GM18907 (cell line): ENCODE results near the gene GMEB2.
"Not testable (repeated sequence)": the region's sequence is repeated elsewhere in the genome, so short reads cannot be mapped to it uniquely, and the experiment has no call there.

Source experiments
- ATAC-seq: cut with Tn5 transposase; IDR thresholded peaks from one replicate; pipeline ENCODE4 v1.9.1; 2021; ENCODE audit warnings: mild to moderate bottlenecking, moderate library complexity; ENCODE audit not compliant: unreplicated experiment

The GMEB2 gene

DNA sequence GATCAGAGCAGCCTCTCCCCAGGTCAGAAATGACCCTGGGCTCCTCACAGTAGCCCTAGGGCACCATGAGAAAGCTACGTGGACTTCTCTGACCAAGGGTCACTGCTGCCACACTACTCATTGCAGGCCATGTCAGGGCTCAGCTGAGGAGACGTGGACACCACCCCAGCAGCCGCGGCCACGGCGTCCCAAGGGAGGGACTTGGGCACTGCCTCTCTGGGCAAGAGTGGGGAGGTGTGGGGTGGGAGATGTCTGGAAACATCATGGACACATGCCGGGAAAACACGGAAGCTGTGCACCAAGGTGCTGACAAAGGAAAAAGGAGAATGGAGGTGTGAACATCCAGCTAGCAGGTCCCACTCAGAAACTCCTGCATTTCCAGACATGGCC, 9.0 kb downstream of the GMEB2 start:
- no peak for ATAC-seq

DNA sequence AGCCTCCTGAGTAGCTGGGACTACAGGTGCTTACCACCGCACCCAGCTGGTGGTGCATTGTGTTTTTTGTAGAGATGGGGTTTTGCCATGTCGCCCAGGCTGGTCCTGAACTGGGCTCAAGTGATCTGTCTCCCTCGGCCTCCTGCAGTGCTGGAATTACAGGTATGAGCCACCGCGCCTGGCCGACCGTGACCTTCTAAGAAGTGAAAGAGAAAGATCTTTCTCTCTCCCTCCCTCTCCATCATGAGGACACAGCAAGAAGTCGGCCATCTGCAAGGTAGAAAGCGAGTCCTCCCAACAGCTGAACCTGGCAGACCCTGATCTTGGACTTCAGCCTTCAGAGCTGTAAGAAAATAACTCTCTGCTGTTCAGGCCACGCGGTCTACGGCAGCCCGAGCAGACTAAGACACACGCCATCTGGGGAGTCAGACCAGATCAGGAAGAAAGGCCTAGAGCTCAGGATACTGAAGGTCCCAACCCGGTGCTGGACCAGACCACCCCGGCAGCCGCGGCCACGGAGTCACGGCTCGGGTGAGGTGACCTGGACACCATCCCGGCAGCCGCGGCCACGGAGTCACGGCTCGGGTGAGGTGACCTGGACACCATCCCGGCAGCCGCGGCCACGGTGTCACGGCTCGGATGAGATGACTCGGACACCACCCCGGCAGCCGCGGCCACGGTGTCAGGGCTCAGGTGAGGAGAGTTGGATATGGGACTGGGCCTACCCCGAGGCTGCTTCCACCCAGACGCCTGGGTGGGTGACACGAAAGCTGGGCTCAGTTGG, 9.6 kb downstream of the GMEB2 start:
- ATAC-seq = no peak

DNA sequence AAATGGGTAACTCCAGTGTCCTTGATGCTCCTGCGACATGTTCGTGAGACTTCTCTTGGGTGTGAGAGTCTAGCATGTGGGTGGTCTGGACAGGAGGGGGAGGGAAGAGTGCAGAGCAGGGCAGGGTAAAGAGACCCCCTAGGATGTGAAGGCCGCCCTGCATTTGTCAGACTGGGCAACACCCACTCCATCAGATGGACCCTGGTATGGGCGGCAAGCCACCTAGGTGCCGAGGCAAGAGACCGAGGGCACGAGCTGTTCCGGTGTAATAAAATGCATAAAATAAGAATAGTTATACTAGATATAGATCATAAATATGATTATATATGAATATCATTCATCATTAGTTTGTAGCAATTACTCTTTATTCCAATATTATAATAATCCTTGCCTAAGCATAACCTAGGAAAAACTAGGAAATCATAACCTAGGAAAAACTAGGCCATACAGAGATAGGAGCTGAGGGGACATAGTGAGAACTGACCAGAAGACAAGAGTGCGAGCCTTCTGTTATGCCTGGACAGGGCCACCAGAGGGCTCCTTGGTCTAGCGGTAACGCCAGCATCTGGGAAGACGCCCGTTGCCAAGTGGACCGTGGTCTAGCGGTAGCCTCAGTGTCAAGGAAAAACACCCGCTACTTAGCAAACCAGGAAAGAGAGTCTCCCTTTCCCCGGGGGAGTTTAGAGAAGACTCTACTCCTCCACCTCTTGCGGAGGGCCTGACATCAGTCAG, 12.9 kb downstream of the GMEB2 start:
- ATAC-seq = not testable (repeated sequence)

DNA sequence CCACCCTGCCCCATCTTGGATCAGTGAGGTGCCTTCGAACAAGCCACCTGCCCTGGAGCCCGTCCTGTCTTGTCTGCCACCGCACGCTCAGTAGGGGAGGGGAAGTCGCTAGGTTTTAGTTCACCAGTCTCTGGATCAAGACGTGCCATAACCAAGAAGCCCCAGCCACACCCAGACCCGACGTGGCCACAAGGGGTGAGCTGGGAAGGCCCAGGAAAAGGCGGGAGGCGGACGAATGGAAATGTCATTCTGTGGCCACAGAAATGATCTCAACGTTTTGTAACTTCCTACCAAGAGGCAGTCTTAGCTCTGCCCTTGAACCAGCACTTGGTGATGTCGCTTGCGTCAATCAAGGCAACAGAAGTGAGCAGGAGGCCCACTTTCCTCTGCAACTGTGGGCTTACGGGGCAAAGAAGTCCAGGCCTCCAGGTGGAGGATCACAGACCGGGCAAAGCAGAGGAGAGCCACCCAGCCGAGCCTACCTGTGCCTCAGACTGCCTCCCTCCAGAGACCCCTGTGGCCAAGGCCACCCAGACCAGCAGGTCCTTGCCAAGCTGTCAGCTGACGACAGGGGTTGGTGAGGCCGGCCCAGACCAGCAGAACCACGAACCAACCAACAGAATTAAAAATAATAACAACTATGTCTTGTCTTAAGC, 14.5 kb downstream of the GMEB2 start:
- ATAC-seq = no peak

DNA sequence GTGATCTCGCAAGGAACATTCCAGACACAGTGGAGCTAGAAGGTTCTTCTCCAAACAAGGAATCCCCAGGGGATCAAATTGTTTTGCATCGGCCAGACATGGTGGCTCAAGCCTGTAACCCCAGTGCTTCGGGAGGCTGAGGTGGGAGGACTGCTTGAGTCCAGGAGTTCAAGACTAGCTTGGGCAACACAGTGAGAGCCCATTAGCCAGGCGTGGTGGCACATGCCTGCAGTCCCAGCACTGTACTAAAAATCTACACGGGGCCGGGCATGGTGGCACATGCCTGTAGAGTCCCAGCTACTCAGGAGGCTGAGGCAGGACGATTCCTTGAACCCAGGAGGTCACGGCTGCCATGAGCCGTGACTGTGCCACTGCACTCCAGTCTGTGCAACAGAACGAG, 15.3 kb downstream of the GMEB2 start:
- no peak for ATAC-seq

DNA sequence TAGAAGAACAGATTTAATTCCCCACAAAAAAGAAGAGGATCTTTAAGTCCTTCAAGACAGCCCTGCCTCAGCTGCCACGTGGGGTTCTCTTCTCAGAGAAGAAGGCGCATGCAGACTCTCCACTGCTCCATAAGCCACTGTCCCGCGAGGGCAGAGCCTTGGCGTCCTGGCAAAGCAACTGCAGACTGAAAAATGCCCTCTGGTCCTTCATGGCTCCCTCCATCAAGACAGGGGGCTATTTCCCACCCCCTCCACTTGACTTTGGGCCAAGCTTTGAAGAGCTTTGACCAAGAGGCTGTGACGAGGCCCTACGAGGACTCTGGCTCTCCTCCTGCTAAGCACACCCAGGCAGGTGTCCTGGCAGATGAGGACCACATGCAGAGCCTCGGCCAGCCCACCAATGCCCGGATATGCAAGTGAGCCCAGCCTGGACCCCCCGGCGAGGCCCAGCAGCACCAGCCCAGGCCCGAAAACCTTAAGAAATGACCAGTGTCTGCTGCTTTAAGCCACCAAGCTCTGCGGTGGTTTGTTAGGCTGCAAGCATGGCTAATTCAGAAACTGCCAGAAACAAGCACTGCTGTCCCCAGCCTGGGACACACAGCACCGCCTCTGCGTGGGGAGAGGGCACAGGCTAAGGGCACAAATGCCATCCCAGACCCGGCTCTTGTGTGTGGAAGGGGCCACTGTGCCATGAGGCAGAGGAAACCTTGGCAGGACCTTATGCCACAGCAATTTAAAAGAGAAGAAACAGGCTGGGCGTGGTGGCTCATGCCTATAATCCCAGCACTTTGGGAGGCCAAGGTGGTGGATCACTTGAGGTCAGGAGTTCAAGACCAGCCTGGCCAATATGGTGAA, 16.1 kb downstream of the GMEB2 start:
- ATAC-seq = no peak

DNA sequence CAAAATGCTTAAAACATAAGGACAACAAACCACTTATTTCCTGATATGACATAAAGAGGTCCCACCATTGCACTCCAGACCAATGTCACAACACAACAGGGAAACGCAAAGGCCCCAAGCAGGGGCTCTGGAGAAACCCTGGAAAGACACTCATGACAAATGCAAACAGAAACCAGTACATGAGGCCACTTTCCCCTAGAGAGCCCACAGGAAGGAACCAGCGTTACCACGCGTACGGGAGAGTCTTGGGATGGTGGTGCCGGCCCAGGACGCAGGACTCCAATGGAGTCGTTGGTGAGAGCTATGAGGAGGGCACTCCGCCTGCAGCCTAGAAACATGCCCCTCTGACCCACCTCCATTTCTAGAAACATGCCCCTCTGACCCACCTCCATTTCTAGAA, 20.2 kb downstream of the GMEB2 start:
- ATAC-seq = no peak

DNA sequence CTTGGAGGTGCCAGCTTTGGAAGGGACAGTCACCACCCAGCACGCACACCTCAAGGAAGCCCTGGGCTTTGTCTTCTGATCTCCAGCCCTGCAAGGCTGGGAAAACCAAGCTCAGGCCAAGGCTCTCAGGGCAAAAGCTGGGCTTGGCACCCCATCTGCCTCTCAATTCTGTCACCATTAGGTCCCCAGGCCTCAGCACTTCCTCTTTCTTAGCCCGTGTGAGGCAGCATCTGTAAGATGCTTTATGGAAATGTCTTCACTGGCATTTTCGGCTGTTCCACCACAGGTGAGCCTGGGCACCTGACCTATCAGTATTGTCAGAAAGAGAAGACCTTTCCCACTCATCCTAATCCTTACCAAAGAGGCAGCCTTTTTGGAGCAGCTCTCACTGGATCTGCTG, 24.6 kb downstream of the GMEB2 start:
- ATAC-seq = no peak

DNA sequence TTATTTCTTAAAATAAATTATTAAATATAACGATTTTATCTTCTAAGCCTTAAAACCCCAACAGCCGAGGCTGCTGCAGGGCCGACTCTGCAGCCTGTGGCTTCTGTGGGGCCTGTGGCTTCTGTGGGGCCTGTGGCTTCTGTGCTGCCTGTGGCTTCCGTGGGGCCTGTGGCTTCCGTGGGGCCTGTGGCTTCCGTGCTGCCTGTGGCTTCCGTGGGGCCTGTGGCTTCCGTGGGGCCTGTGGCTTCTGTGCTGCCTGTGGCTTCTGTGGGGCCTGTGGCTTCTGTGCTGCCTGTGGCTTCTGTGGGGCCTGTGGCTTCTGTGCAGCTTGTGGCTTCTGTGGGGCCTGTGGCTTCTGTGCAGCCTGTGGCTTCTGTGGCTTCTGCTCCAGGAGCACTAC, 25.2 kb downstream of the GMEB2 start:
- ATAC-seq = not testable (repeated sequence)

DNA sequence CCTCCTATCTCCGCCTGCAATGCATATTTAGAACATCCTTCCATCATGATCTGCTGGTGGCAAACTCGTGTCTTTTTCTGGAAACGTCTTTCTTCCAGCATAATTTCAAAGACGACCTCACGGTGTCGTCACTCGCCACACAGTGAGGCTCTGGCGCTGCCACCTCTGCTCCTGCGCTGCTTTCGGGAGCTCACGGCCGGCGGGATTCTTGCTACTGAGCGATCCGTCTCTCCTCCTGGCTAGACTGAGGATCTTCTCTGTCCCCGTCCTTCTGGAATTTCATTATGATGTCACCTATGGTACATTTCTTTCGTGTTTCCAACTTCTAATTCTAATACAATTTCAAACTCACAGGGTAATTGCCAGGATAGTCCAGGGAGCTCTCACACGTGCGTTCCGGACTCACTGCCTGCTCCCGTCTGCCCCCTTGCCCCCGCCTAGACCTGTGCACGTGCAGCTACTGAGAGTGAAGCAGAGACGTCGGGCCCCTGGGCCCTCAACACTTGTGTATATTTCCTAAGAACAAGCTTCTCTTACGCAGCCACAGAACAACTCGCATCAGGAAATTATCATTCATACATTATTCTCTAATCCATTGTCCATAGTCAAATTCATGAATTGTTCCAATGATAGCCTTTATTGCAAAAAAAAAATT, 27.4 kb downstream of the GMEB2 start:
- ATAC-seq = no peak

DNA sequence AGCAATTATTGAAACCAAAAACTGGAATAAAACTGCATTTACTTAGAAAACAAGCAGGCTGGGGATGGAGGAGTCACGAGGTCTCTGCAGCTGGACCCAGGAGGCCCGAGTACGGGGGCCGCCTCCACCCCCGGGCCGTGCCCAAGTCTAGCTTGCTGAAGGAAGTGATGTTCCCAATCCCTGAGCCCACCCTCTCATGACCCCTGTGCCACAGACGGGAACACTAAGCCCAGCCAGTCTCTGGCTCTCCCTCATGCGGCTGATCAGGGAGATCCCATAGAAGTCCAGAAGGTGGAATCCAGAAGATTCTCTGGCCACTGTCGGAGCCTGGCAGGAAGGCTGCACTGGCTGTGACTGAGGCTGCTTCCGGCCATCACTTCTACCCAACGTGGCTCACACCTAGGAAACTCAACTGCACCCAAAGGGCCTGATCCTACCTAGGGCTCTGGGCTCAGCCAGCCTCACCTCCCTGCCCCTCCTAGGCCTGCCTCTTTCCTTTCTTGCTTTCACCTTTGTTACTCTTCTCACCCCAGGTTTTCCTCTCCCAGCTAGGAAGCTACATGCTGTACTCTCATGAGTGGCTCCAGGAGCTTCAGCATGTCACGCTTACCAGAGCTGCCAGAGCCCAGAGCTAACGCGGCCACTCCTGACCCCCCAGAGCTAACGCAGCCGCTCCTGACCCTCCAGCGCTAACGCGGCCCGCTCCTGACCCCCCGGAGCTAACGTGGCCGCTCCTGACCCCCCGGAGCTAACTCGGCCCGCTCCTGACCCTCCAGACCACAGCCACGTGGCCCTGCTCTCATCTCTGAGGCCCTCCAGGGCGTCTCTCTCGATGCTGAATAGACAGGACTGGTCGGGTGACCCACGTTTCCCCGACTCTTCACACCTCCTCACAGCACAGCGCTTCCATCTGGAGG, 28.2 kb downstream of the GMEB2 start:
- ATAC-seq = no peak

DNA sequence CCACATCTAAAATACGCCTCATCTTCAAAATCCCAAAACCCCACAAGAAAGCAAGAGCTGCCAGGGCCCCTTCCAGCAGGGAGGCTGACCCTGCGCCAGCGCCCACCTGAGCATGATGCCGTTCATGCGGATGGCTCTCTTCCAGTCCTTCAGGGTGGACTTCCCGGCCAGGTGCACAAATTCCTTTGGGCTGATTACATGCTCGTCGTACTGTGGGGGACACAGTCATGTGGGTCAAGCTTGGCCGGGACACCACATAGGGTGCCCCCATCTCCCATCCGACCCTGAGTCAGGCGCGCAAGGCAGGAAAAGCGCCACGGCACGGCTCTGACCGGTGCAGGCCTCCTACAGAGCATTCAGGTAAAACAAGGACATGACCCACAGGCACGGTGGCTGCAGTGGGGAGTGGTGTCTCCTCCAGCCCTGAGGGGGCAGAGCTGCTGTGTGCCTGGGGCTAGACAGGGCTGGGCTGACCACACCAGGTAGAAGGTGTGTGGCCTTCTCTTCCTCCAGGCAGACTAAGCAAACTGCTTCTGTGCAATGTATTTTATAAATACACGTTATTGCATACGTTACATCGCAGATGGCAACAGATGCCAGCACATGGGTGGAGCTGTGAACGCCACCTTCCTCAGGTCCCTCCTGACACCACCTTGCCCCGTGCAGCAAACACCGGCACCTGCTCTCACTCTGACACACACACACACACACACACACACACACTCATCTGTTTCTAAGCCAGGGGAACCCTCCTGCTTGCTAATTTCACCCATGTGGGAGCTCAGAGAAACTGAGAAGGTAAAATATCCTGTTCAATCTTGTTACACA, 29.0 kb downstream of the GMEB2 start:
- no peak for ATAC-seq

DNA sequence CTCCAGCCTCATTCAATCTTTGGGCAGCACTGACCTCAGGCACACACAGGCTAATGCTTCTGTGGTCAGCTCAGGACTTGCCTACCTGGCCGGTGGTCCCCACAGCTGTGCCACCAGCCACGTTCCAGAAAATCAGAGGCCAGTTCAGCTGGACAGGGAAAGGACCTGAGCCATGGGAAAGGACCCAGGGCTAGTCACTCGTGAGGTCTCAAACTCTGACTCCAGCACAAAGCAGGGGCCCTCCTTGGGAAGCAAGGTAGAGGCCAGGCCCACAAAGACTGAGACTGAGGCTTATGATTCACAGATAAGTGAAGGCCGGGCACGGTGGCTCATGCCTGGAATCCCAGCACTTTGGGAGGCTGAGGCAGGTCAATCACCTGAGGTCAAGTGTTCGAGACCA, 30.5 kb downstream of the GMEB2 start:
- no peak for ATAC-seq

DNA sequence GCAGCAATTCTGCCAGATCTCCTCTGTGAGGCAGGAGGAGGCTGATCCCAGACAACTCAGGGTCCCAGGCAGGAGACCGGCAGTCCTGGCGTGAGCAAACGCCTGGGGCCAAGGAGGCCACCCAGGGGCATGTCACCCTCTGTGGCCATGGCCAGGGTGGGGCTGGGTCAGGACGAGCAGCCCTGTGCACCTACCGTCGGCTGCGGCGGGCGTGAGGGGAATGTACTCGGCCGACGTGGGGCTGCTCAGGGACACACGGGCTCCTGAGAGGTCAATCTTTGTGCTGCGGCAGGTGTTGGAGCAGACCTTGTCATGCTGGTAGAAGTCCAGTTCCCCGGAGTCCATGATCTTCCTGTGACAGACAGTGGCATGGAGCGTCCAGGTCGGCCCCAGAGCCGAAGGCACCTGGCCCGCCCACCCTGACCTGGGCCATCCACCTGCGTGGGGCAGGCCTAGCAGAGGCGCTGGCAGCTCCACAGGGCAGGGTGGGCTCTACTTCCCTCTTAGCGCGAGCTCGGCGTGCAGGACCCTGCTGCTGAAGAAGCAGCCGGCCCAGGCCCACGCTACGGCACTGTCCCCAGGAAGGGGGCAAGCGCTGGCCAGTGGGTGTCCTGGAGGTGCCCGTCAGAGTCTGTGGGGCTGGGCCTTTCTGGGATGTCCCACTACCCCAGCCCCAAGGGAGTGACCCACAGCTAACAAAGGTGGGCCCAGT, 31.3 kb downstream of the GMEB2 start:
- no peak for ATAC-seq

DNA sequence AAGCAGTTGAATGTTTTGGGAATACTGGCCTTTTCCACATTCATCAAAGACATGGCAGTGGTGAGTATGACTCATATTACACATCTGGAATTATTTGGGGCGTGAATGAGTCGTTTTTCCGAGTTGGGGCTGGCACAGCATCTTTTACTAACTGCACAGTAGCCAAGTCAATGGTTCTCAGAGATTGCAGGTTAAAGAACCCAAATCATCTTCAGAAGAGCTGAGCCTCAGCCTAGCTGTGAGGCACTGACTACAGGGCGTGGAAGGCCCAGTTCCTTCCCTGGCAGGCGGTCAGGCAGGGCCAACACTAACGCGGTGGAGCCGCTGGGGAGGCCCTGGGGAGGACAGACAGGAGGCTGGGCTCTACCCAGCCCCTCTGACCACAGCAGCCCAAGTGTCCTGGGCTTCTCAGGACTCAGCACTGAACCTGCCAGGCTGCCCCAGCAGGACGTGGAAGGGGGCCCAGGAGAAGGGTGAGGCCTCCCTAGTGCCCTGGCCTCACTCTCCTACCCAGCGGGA, 32.8 kb downstream of the GMEB2 start:
- no peak for ATAC-seq

DNA sequence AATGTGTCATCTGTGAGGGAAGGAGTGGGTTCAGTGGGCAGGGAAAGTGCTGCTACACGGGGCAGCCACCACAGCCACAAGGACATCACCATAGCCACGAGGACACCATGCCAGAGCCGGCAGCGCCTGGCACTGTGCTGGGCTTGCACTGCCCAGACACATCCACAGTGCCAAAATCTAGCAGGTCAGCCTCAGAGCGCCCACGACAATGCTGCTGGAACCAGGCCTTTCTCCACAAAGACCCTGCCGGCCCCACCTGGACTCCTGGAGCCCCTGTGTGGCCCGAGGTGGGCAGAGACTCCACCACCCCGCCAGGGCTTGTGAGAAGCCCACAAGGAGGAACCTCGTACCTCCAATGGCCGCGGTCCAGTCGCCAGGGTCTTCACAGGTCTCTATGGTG, 34.2 kb downstream of the GMEB2 start:
- ATAC-seq = no peak

DNA sequence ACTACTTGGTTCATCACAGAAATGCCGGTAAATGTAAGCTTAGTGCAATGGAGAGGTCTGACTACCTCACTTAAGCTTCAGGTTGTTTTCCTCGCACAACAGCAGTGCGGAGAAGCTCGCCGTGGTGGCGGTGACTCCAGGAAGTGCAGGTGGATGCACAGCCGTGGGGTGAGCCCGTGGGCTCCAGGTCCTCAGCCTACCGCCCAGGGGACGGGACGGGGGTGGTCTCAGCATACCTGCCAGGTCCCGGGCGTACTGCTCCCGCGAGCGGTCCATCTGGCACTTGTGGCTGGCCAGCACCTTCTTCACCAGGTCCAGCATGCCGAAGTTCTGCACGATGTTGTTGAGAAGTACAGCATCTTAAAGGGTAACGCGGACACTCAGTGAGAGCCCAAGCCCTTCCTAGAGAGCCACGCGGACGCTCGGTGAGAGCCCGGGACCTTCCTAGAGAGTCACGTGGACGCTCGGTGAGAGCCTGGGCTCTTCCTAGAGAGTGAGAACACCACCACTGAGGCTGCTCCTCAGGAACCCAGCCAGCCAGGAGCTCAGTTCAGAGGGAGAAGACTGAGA, 35.0 kb downstream of the GMEB2 start:
- no peak for ATAC-seq
